ENCODE measurements around the gene TP53BP2.
A peak's percentile ranks its signal among the peaks of the same experiment; 100 is the strongest.
"Not testable (repeated sequence)": the region's sequence is repeated elsewhere in the genome, so short reads cannot be mapped to it uniquely, and the experiment has no call there.

The TP53BP2 gene, protein sequence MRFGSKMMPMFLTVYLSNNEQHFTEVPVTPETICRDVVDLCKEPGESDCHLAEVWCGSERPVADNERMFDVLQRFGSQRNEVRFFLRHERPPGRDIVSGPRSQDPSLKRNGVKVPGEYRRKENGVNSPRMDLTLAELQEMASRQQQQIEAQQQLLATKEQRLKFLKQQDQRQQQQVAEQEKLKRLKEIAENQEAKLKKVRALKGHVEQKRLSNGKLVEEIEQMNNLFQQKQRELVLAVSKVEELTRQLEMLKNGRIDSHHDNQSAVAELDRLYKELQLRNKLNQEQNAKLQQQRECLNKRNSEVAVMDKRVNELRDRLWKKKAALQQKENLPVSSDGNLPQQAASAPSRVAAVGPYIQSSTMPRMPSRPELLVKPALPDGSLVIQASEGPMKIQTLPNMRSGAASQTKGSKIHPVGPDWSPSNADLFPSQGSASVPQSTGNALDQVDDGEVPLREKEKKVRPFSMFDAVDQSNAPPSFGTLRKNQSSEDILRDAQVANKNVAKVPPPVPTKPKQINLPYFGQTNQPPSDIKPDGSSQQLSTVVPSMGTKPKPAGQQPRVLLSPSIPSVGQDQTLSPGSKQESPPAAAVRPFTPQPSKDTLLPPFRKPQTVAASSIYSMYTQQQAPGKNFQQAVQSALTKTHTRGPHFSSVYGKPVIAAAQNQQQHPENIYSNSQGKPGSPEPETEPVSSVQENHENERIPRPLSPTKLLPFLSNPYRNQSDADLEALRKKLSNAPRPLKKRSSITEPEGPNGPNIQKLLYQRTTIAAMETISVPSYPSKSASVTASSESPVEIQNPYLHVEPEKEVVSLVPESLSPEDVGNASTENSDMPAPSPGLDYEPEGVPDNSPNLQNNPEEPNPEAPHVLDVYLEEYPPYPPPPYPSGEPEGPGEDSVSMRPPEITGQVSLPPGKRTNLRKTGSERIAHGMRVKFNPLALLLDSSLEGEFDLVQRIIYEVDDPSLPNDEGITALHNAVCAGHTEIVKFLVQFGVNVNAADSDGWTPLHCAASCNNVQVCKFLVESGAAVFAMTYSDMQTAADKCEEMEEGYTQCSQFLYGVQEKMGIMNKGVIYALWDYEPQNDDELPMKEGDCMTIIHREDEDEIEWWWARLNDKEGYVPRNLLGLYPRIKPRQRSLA

DNA sequence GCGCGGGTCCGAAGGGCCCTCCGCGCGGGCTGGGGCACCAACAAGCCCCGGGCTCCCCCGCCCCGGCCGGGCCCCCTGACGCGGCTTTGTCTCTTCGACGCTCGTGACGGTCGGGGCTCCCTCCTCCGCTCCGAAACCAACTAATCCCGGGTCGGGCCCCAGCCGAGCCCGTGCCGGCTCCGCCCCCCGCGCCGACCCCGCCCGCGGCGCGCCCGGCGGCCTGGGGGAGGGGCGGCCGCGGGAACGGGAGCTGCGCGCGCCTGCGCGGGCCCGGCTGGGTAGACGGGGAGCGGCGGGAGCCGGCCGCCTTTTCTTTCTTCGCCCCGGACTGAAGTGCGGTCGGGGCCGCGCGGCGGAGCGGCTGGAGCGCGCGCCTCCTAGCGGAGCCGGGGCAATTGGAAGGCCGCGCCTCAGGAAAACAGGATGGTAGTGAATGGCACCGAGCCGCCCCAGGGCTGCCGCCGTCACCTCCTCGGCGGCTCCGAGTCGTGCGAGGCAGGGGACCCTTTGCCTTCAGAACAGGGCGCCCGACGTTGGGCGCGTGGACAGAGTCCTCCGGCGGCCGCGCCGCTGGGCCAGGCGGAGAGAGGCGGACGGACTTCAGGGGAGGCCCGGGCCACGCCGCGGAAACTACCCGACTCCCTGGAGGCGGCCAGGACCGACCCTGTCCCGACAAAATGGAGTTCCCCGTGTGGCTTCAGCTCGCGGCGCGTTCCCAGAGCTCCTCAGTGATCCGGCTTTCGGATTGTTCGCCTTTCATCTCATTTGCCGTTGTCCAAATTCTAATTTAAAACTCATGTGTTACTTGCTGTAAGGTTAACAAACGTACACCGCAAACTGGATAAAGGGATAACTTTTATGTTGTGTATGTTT lies at the start of gene TP53BP2:
Gene TP53BP2 (minus strand): TSS at position 138 of the 873 bp plus-strand sequence. CDS start 267 bp downstream, outside the sequence.
- peak; percentile 57 for DNase-seq (ENCODE audit: low read depth)

DNA sequence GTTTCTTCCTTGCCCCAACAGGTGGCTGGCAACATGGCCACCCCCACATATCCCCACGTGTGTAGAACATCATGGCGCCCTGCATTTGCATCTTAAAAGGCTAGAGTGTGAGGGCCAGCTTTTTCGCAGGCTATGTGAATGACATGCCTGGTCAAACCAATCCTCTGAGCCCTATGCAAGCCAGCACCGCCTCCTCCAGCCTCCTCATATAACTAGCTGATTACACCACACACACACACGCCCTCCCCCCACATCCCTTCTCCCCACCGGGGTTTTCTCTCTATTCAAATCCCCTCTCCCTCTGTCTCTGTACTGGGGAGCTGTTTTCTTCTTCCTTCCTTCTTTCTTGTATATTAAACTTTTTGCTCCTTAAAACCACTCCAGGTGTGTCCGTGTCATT lies 44.7 kb upstream of the TP53BP2 start:
- not testable (repeated sequence) for DNase-seq (ENCODE audit: low read depth)

DNA sequence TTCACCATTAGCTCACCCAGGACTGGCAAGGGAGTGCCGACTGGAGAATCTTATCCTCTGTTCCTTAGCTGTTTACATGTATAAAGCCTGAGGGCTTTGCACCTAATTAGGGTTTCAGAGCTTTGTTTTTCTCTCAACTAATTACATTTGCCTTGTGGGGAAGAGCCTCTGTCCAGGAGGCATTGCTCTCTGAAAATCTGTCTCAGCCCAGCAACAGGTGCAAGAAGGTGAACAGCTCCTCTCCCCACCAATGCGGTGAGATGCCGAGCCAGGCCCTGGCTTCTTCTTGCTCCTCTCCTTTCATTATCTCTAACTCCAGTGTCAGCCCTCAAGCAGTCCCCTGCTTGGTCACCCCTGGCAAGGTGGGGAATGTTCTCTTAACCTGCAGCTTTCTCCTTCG lies 43.6 kb upstream of the TP53BP2 start:
- DNase-seq (ENCODE audit: low read depth) = not testable (repeated sequence)

DNA sequence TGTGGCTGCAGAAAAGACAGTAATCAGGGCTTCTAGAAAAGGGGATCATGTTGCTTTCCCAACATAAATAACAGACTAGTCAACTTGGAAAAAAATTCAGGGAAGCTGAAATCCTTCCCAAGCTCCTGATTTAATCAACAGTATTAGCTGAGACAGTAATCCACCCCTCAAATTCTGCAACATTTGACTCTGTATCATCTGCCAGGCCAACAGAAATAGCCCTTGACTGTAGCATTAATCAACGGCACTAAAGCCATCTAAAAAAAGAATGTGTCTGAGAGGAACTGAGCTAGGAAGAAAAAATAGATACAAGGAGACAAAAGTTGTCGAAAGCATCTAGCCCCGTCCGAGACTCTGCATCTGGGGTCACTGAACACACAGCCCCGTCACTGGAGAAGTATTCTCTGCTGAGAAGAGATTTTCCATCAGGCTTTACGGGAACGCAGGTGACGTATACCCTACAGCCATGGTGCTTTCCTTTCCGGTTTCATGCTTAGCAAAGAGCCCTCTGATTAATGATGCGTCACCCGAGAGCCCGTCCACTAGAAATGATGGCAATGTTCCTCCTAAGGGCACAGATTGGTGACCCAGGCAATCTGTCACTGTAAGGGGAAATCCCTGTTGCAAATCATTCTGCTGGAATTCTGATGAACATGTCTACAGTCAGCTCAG lies 42.1 kb upstream of the TP53BP2 start:
- DNase-seq (ENCODE audit: low read depth) = peak; percentile 96

DNA sequence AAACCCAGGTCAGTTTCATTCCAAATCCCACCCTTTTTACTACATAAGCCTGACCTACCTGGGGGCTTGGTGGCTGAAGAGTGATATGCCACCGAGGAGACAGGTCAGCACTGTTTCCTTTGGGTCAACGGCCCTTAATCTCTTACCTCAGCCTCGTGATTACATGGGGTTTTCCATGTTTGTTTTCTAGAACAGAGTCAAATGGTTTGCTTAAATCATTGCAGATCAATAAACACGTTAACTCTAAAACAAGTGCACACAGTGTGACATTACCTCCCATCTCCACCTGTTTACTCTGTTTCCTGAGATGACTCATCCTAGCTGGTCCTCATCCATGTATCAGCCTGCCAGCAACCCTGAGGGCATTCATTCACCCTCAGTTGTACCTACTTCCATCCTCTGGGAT lies 40.8 kb upstream of the TP53BP2 start:
- no peak for DNase-seq (ENCODE audit: low read depth)

DNA sequence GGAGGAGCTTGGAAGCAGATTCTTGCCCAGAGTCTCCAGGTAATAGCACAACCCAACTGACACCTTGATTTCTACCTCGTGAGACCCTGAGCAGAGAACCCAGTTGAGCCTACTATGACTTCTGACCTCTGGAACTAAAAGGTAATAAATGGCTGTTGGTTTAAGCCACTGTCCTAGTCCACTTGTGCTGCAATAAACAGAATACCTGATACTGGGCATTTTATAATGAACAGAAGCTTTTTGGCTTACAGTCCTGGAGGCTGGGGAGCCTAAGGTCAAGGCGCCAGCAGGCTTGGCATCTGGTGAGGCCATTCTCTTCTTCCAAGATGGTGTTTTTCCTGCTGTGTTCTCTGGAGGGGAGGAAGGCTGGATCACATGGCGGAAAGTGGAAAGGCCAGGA lies 39.9 kb upstream of the TP53BP2 start:
- DNase-seq (ENCODE audit: low read depth) = no peak

DNA sequence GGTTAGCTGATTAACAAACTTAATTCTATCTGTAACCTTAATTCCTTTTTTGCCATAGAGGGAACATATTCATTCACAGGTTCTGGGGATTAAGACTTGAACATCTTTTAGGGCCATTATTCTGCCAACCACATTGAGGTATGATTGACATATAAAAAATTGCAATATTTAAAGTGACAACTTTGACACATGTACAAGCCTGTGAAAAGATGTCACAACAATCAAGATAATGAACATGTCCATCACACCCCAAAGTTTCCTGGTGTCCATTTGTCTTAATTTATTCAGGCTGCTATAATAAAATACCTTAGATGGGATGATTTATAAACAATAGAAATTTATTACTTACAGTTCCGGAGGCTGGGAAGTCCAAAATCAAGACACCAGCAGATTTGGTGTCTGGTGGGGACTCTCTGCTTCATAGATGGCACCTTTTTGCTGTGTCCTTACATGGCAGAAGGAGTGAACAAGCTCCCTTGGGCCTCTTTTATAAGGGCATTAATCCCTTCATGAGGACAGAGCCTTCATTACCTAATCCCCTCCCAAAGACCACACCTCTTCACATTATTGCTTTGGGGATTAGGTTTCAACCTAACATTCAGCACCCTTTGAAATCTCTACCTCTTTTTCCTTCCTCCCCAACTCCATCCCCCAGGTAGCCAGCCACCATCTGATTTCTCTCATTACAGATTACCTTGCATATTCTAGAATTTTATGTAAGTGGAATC lies 33.0 kb upstream of the TP53BP2 start:
- no peak for DNase-seq (ENCODE audit: low read depth)

DNA sequence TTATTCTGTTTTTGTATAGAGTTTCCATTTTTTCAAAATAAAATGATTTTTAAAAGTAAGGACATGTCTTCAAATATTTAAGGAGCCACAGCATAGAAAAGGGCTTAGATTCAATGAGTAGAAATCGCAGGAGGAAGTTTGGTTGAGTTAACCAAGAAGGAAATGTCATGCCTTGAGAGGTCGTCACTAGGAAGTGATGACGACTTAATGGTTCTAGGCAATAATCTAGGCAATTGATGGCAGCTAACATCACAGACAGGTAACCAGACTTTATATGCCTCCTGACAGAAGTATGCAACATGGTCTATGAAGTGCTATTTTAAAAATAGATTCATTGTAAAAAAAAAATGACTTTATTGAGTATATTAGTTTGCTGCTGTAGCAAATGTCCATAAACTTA lies 32.1 kb upstream of the TP53BP2 start:
- DNase-seq (ENCODE audit: low read depth) = no peak

DNA sequence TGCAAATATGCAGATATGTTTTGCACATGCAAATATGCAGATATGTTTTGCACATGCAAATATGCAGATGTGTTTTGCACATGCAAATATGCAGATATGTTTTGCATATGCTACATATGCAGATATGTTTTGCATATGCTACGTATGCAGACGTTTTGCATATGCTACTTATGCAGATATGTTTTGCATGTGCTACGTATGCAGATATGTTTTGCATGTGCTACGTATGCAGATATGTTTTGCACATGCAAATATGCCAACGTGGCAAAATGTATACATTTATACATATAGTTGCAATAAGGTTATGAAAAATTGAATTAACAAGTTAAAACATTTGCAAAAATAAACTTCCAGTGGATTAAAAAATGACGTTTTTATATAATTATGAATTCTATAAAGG lies 30.8 kb upstream of the TP53BP2 start:
- DNase-seq (ENCODE audit: low read depth) = no peak

DNA sequence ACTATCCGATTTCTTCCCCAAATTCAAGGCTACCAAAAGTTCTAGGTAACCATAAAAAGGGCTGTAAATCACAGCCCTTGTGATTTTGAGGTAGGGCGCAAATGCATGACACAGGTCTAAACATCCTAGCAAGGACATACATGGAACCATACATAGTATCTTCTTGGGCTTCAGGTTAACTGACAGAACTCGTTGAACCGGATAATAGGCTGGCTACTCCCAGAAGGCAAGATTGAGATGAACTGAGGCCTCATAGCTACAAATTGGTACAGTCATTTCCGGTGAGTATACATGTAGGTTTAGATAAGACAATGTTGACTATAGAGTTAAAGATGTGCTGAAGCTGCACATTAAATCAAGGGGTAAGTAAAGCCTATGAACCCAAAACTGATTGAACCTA lies 27.3 kb upstream of the TP53BP2 start:
- no peak for DNase-seq (ENCODE audit: low read depth)

DNA sequence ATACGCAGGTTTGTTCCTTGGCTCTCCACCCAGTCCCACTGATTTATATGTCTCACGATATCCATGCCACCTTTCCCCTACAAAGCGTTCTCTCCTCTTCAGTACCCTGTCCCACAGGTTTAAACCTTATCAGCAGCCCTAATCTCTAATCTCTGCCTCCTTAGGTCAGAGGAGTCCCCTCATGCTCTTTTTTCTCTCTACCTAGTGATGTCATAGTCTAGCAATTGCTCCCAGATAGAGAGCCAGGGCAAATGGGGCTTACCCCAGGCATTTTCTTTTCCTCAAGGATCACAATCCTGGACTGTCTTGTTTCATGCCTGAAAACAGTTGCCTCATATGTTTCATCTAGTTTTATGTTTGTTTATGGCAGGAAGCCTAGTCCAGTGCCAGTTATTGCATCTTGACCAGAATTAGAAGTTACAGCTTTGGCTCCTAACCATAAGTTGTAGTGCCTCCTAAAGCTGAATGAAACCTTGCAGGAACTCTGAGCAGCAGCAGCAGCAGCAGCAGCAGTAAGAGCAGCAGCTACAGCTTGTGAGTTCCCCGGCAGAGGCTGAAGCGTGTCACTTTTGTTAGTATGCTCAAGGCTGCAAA lies 26.7 kb upstream of the TP53BP2 start:
- DNase-seq (ENCODE audit: low read depth) = no peak

DNA sequence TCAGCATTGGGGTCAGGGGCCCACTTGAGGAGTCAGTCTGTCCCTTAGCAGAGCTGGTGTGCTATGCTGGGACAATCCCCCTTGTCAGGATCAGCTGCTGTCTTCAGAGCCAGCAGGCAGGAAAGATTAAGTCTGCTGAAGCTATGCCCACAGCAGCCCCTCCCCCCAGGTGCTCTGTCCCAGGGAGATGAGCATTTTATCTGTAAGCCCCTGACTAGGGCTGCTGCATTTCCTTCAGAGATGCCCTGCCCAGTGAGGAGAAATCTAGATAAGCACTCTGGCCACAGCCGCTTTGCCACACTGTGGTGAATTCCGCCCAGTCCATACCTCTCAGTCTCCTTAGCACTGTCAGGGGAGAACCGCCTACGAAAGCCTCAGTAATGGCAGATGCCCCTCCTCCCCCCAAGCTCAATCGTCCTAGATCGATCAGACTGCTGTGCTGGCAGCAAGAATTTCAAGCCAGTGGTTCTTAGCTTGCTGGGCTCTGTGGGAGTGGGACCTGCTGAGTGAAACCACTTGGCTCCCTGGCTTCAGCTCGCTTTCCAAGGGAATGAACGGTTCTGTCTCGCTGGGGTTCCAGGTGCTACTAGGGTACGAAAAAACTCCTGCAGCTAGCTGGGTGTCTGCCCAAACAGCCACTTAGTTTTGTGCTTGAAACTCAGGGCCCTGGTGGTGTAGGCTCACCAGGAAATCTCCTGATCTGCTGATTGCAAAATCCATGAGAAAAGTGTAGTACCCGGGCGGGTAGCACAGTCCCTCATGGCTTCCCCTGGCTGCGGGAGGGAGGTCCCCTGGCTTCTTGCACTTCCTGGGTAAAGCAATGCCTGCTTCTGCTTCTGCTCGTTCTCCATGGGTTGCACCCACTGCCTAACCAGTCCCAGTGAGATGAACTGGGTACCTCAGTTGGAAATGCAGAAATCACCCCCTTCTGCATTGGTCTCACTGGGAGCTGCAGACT lies 25.1 kb upstream of the TP53BP2 start:
- DNase-seq (ENCODE audit: low read depth) = no peak

DNA sequence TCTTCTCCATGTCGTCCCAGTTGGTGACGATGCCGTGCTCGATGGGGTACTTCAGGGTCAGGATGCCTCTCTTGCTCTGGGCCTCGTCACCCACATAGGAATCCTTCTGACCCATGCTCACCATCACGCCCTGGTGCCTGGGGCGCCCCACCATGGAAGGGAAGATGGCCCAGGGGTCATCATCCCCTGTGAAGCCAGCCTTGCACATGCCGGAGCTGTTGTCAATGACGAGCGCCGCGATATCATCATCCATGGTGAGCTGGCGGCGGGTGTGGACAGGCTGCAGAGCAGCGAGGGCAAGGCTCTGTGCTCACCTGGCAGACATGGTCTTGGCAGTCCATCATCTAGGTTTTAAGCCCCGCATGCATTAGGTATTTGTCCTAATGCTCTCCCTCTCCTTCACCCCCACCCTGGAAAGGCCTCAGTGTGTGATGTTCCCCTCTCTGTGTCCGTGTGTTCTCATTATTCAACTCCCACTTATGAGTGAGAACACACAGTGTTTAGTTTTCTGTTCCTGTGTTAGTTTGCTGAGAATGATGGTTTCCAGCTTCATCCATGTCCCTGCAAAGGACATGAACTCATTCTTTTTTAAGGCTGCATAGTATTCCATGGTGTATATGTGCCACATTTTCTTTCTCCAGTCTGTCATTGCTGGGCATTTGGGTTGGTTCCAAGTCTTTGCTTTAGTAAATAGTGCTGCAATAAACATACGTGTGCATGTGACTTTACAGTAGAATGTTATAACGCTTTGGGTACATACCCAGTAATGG lies 19.0 kb upstream of the TP53BP2 start:
- not testable (repeated sequence) for DNase-seq (ENCODE audit: low read depth)

DNA sequence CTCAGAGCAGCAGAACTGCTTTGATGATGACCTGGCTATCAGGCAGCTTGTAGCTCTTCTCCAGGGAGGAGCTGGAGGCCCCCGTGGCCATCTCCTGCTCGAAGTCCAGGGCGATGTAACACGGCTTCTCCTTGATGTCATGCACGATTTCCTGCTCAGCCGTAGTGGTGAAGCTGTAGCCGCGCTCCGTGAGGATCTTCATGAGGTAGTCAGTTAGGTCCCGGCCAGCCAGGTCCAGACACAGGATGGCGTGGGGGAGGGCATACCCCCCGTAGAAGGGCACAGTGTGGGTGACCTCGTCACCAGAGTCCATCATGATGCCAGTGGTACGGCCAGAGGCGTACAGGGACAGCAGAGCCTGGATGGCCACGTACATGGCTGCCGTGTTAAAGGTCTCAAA lies 18.3 kb upstream of the TP53BP2 start:
- DNase-seq (ENCODE audit: low read depth) = no peak

DNA sequence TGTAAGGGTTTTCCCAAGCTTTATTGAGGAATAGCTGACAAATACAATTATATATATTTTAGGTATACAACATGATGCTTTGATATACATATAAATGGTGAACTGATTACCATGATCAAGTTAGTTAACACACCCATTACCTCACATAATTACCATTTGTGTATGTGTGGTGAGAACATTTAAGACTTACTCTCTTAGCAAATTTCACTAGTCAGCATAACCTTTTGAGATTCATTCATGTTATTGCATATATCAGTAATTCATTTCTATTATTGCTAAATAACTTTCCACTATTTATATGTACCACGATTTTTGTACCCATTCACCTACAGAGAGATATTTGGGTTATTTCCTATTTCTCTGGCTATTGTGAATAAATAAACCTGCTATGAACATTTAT lies 16.2 kb upstream of the TP53BP2 start:
- DNase-seq (ENCODE audit: low read depth) = no peak

DNA sequence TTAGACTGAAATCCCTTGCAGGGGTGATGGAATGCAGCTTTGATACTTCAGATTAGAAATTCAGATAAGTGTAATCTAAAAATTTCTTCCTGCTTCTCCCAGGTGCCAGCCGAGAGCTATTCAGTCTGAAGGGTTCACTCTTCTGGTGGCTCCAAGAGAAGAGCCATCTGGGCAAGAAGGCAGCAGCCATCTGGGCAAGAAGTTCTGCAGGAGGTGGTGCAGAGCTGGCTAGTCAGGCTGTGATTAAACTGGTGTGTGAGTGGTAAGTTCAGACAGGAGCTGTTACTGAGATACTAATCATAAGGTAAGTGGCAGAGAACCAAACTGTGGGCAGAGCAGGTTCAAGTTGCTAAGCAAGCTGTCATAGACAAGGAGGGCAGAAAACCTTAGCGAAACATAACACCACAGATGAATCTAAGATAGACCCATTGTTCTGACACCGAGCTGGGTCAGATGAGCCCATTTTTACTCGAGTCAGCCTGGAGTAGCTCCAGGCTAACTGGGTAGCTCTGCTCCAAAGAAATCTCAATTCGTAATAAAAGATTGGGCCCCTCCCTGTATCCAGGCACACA lies 14.4 kb upstream of the TP53BP2 start:
- no peak for DNase-seq (ENCODE audit: low read depth)

DNA sequence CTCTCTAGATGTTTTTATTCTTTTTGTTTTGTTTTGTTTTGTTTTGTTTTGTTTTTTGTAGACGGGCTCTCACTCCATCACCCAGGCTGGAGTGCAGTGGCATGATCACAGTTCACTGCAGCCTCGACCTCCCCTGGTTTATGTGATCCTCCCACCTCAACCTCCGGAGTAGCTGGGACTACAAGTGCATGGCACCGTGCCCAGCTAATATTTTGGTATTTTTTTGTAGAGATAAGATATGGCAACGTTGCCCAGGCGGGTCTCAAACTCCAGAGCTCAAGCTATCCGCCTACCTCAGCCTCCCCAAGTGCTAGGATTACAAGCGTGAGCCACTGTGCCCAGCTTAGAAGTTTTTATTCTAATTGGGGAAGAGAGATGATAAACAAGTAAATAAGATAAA lies 13.3 kb upstream of the TP53BP2 start:
- DNase-seq (ENCODE audit: low read depth) = no peak

DNA sequence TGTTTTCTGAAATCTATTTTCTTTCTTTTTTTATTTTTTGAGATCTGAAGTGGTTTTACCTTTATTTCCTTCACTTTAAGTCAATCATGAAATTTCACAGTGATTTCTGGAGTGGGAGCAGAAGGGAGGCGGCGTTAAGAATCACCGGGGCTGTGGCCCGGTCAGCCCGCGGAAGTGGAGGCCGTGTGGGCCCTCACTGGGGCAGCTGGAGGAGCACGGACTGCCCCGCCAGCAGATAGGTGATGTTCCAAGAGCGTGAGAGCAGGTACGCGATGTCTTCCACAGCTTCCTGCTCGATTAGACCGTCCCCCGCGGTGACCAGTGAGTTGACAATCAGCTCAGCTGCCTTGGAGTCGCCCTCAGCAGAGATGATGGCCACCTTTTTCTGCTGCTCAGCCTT lies 10.6 kb upstream of the TP53BP2 start:
- no peak for DNase-seq (ENCODE audit: low read depth)
